ENCODE data around the gene MC4R.
"Not testable (repeated sequence)": the region's sequence is repeated elsewhere in the genome, so short reads cannot be mapped to it uniquely, and the experiment has no call there.

The MC4R gene

DNA sequence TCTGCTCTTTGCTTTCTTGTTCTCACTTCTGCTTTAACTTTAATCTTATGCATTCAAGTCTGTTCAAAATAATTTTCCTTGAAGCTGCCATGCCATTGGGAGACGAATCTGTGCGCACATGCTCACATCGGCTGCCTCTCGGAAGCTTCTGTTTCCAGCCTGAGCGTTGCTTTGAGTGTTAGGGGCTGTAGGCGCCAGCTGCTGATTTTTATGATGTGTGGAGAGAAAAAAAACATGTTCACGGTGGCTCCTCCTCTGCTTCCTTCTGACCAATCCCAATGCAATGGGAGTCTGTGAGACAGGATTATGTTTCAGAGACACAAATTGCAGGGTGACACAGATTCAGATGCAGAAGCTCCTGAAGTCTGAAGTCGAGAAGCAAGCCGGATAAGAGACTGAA lies at the start of gene MC4R:
Gene MC4R, minus strand, starts transcription at position 180 of the 400 bp plus-strand sequence. CDS start 426 bp downstream, outside the sequence.
- peak; percentile 92 for DNase-seq

DNA sequence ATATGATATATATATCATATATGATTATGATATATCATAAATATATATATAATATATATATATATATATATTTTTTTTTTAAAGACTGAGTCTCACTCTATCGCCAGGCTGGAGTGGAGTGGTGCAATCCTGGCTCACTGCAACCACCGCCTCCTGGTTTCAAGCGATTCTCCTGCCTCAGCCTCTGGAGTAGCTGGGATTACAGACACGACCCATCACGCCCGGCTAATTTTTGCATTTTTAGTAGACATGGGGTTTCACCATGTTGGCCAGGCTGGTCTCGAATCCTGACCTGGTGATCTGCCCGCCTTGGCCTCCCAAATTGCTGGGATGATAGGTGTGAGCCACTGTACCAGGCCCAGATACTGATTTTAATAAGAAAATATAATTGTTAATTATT lies 49.7 kb upstream of the MC4R start:
- DNase-seq: not testable (repeated sequence)

DNA sequence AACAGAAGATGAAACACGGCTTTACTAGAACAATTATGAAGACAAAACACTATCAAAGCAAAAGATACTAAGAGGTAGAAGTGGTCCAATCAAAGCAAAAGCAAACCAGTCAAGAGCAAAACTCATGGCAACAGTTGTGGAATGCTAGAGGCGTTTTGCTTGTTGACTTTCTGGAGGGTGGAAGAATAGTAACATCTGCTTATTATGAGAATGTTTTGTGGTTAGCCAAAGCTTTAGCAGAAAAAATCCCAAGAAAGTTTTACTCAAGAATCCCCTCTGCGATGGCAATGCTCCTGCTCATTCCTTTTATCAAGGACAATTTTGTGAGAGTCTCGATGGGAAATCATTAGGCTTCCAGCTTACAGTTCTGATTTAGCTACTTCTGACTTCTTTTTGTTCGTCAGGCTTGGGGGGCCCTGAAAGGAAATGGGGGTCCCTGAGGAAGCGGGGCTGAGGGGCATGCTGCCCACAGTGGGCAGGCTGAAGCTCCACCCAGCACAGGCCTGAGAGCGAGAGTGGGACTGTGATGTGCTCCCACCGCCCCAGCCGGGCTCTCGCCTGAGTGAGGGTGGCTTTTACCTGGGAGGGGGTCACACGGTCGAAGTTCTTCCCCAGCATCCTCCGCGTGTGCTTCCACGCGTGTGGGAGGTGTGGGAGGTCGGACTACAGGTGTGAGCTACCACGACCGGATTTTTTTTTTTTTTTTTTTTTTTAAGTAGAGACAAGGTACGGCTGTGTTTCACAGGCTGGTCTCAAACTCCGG lies 49.0 kb upstream of the MC4R start:
- DNase-seq: peak; percentile 39

DNA sequence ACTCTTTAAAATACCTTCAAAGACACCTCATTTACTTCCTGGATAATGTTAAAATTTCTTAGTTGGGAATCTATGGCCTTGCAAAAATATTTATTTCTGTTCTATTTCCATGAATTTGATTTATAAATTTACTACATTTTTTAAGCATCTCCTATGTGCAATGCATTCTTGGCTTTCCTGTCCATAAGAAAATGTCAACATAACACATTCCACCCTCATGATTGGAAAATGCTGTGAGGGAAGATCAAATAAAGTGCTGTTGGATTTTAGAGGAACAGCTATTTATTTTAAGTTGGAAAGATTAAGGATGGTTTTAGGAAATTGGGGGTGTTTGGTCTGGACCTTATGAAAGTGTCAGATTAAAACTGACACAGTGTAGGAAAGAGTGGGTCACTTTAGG lies 45.4 kb upstream of the MC4R start:
- DNase-seq: peak; percentile 19

DNA sequence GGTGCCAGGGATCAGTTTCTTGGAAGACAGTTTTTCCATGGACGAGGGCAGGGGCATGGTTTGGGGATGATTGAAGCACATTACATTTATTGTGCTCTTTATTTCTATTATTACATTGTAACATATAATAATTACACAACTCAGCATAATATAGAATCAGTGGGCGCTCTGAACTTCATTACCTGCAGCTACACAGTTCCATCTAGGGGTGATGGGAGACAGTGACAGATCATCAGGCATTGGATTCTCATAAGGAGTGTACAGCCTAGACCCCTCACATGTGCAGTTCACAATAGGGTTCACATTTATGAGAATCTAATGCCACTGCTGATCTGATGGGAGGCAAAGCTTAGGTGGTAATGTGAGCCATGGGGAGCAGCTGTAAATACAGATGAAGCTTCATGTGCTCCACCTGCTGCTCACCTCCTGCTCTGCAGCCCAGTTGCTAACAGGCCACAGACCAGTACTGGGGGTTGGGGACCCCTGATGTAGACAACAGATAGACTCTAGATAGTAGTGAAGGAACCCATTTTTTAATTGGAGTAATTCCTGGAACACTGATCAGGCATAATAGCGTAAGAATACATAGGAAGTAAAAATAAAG lies 41.5 kb upstream of the MC4R start:
- DNase-seq: peak; percentile 27

DNA sequence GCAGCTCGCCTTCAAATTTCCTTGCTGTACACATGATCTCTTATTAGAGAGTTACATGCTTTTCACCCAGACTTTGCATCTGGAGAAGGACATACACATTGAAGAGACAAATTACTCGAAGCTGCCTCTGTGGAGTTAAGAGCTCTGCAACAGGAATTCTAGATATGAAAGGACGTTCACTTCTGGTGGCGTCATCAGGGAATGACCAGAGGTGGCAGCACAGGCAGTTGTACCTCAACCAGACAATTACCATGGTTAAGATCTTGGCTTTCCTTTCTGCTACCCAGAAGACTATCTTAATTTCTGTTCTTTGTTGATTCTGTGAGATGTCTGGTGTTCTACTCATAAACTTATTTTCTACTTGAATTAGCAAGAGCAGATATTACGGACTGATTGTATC lies 39.1 kb upstream of the MC4R start:
- DNase-seq: no peak

GRCh38 chr18:60406721-60407120 lies 34.1 kb upstream of the MC4R start:
- no peak for DNase-seq

GRCh38 chr18:60404486-60405085 lies 32.0 kb upstream of the MC4R start:
- peak; percentile 37 for DNase-seq

DNA sequence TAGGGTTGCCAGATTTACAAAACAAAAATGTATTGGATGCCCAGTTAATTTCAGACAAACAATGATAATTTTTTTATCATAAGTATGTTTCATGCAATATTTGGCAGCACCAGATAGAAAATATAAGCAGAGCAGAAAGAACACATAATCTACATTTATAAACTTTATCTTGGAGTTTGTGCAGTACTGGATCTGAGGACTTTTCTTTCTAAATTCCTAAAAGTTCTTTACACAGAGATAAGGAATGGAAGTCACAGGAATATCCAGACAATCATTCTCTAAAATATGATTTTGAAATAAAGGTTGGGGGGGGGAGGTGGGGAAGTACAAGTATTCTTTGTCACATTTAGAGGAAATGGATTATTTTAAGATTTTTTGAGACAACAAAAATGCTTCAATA lies 28.8 kb upstream of the MC4R start:
- no peak for DNase-seq

GRCh38 chr18:60391571-60392226 lies 19.1 kb upstream of the MC4R start:
- peak; percentile 91 for DNase-seq

- DNase-seq: peak; percentile 62
Measured at GRCh38 chr18:60389314-60389713, 16.7 kb upstream of the MC4R start.

GRCh38 chr18:60385693-60386092 lies 13.1 kb upstream of the MC4R start:
- DNase-seq: no peak

- no peak for DNase-seq
Measured at GRCh38 chr18:60383893-60384292, 11.3 kb upstream of the MC4R start.

- no peak for DNase-seq
Measured at GRCh38 chr18:60377778-60378469, 5.3 kb upstream of the MC4R start.

DNA sequence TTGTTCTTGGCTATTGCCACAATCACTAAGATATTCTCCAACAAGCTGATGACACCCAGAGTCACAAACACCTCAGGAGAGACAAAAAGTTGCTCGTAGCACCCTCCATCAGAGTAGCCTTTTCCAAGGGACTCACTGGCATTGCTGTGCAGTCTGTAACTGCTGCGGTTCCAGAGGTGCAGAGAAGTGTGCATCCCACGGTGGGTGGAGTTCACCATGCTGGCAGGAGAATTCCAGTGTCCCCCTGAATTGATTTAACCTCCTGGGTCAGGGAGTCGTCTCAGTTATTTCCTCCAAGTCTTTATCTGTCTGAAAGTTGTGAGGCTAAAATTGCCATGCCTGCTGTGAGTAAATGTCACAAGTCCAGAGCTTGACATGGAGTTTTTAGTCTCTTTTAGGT lies 443 bp downstream of the MC4R start:
- no peak for DNase-seq

GRCh38 chr18:60358516-60358915 lies 14.1 kb downstream of the MC4R start:
- DNase-seq: peak; percentile 89

DNA sequence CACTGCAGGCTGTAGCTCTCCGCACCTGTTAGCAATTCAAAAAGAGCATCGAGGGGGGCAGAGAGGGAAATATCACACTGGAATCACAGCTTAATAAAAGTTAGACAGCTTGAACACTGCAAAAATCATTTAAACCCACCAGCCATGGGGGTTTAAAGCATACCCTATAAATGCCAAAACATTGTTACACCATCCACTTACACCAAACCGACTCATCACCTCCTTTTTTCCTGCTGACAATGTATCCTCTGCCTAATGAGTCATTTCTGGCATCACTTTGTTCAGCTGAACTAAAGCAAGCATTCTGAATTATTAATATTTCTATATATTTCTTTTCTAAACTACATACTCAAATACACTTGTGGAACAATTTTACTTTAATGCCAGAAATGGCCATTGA lies 21.6 kb downstream of the MC4R start:
- DNase-seq: peak; percentile 28

DNA sequence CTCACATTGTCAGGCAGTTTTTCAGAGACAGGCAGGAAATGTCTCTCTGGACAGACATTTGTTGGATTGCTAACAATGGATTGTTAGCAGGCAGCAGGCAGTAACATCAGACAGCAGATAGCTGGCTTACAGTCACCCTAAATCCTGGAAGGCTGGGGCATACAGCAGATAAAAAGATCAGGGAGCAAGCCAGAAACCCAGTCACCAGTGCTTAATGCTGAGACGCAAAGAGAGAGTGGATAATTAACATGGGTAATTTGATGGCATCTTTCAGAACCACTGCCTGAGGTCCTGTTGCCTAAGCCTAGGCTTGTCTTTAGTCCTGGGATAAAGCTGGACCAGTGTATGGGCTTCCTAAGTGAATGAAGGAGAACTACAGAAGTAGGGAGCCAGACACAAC lies 22.4 kb downstream of the MC4R start:
- DNase-seq: no peak

GRCh38 chr18:60347526-60348045 lies 25.0 kb downstream of the MC4R start:
- no peak for DNase-seq

DNA sequence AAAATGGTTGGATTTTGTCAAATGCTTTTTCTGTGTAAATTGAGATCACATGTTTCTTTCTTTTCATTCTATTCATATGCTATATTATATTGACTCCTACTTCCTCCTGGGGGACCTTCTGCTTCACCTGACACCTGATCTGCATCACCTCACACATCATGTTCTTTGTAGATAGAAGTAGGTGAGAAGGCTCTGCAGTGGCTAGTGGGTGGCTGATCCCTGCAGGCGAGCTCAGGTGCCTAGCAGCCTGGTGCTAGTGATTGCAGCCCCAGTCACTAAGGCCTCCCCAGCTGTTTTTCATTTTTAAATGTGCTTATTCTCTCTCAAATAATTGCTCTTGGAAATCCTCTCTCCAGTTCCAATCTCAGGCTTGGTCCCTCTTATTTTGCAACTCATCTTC lies 33.6 kb downstream of the MC4R start:
- no peak for DNase-seq

GRCh38 chr18:60331890-60332289 lies 40.7 kb downstream of the MC4R start:
- no peak for DNase-seq

GRCh38 chr18:60329131-60329530 lies 43.4 kb downstream of the MC4R start:
- no peak for DNase-seq

DNA sequence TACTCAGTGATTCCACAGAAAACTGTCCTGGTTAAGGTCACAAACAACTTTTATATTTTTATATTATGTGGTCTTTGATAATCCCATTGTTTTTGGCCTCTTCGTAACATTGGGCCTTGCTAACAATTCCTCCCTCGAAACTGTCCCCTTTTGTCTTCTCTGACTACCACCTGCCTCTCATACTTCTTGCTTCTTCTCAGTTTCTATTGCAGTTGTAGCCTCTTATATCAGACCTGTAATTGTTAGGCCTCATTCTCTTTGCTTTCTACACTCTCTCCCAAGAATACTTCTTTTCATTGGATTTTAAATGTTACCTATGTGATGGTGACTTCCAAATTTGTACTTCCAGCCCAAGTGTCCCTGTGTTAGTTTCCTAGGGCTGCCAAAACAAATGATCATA lies 44.7 kb downstream of the MC4R start:
- DNase-seq: no peak
